ENCODE results near the gene CCDC13. TPM values are rescaled to one million over a fixed set of nuclear protein-coding genes. Genes with fewer than 3 reads are reported as not detected.

The CCDC13 gene
- total RNA-seq, 3 donors from 2014 or later: 2.3 to 2.9 (median 2.9) TPM

- H3K27ac ChIP-seq: no peak overlapping the region
- no peak overlapping the region for H3K4me3 ChIP-seq
- H3K9me3 ChIP-seq: no peaks in the 10 kb centered on the region
- H3K36me3 ChIP-seq: no peaks in the 10 kb centered on the region
- H3K27me3 ChIP-seq: no peaks in the 10 kb centered on the region
- TF ChIP-seq POLR2AphosphoS5 (IDR thresholded peaks at IDR 0.05): no peak
- TF ChIP-seq POLR2A (IDR thresholded peaks at IDR 0.05): no peak
- no peak for TF ChIP-seq CTCF (IDR thresholded peaks at IDR 0.05)
- no peak for DNase-seq (ENCODE audit: low spot score in 2 of 2)
- H3K4me1 ChIP-seq: no peaks in the 10 kb centered on the region
- intact Hi-C loops (cut with DNase I; ENCODE audit: low total_unique reads): loop anchor here (5.0 kb wide), 1 partner anchor 1386 kb away; no protein-coding TSS in a partner anchor
Measured at GRCh38 chr3:42750834-42751233, 22.2 kb downstream of the CCDC13 start.

GRCh38 chr3:42749753-42750231 lies 23.3 kb downstream of the CCDC13 start:
- Histone ChIP-seq H3K36me3 (no peaks in the 10 kb centered on the region), H3K9me3 (no peaks in the 10 kb centered on the region), H3K4me1 (no peaks in the 10 kb centered on the region), H3K4me3 (no peak overlapping the region), H3K27ac (no peak overlapping the region), H3K27me3 (no peaks in the 10 kb centered on the region)
- no peak for TF ChIP-seq CTCF (IDR thresholded peaks at IDR 0.05)
- TF ChIP-seq POLR2A (IDR thresholded peaks at IDR 0.05): no peak
- TF ChIP-seq POLR2AphosphoS5 (IDR thresholded peaks at IDR 0.05): no peak
- DNase-seq (ENCODE audit: low spot score in 2 of 2): no peak
- intact Hi-C loops (cut with DNase I; ENCODE audit: low total_unique reads): loop anchor here (5.0 kb wide), 1 partner anchor 1388 kb away; no protein-coding TSS in a partner anchor

GRCh38 chr3:42749025-42749752 lies 23.9 kb downstream of the CCDC13 start:
- H3K4me3 ChIP-seq: no peak overlapping the region
- H3K4me1 ChIP-seq: no peaks in the 10 kb centered on the region
- intact Hi-C loops (cut with DNase I; ENCODE audit: low total_unique reads): no loop called here
- TF ChIP-seq POLR2AphosphoS5 (IDR thresholded peaks at IDR 0.05) (no peak), CTCF (IDR thresholded peaks at IDR 0.05) (no peak), POLR2A (IDR thresholded peaks at IDR 0.05) (no peak)
- H3K9me3 ChIP-seq: no peaks in the 10 kb centered on the region
- no peaks in the 10 kb centered on the region for H3K36me3 ChIP-seq
- H3K27me3 ChIP-seq: no peaks in the 10 kb centered on the region
- no peak for DNase-seq (ENCODE audit: low spot score in 2 of 2)
- no peak overlapping the region for H3K27ac ChIP-seq

GRCh38 chr3:42747581-42747980 lies 25.5 kb downstream of the CCDC13 start:
- DNase-seq (ENCODE audit: low spot score in 2 of 2): no peak
- H3K4me1 ChIP-seq: no peaks in the 10 kb centered on the region
- H3K4me3 ChIP-seq: no peak overlapping the region
- no peaks in the 10 kb centered on the region for H3K9me3 ChIP-seq
- H3K36me3 ChIP-seq: no peaks in the 10 kb centered on the region
- no peaks in the 10 kb centered on the region for H3K27me3 ChIP-seq
- H3K27ac ChIP-seq: no peak overlapping the region
- TF ChIP-seq CTCF (IDR thresholded peaks at IDR 0.05) (no peak), POLR2AphosphoS5 (IDR thresholded peaks at IDR 0.05) (no peak), POLR2A (IDR thresholded peaks at IDR 0.05) (no peak)
- intact Hi-C loops (cut with DNase I; ENCODE audit: low total_unique reads): no loop called here
